OCI-LY1 (cell line): Measurements from ENCODE around the gene SSBP2.

ENCODE experiments used
- H2AFZ ChIP-seq: fragments of 200-600 bp; sonication (generic), shearing (Covaris generic); 2 replicates; pipeline ENCODE4 v1.6.0; 2014; ENCODE audit warnings: antibody characterized with exemption, mild to moderate bottlenecking, low read length
- H3F3A ChIP-seq: fragments of 200-600 bp; sonication (generic), shearing (Covaris generic); 2 replicates; pipeline ENCODE4 v1.6.0; 2014; ENCODE audit warnings: mild to moderate bottlenecking, antibody characterized with exemption, low read length, moderate library complexity; ENCODE audit not compliant: insufficient read depth
- H3K27ac ChIP-seq: fragments of 200-600 bp; sonication (generic); 2 replicates; pipeline ENCODE4 v1.5.1; 2014; ENCODE audit warnings: low read length, mixed run types, mild to moderate bottlenecking, low read depth; ENCODE audit not compliant: poor library complexity, severe bottlenecking
- H3K27me3 ChIP-seq: fragments of 200-600 bp; sonication (generic); 2 replicates; pipeline ENCODE4 v1.6.0; 2014; ENCODE audit warnings: antibody characterized with exemption, mild to moderate bottlenecking, low read length, moderate library complexity; ENCODE audit not compliant: insufficient read depth
- H3K36me3 ChIP-seq: fragments of 200-600 bp; sonication (generic); 2 replicates; pipeline ENCODE4 v1.6.1; 2014; ENCODE audit warnings: mild to moderate bottlenecking, antibody characterized with exemption, low read length, moderate library complexity, mixed read lengths; ENCODE audit not compliant: insufficient read depth
- H3K4me1 ChIP-seq: fragments of 200-600 bp; sonication (generic); 2 replicates; pipeline ENCODE4 v1.5.1; 2014; ENCODE audit warnings: mild to moderate bottlenecking, low read length, moderate library complexity; ENCODE audit not compliant: insufficient read depth, severe bottlenecking
- H3K4me2 ChIP-seq: fragments of 200-600 bp; sonication (generic), shearing (Covaris generic); 2 replicates; pipeline ENCODE4 v1.6.1; 2014; ENCODE audit warnings: low read length
- H3K4me3 ChIP-seq: fragments of 200-600 bp; sonication (generic); 2 replicates; pipeline ENCODE4 v1.5.1; 2014; ENCODE audit warnings: low read length, low read depth, mild to moderate bottlenecking, mixed read lengths; ENCODE audit not compliant: poor library complexity, severe bottlenecking
- H3K79me2 ChIP-seq: fragments of 200-600 bp; shearing (Covaris generic); 2 replicates; pipeline ENCODE4 v1.6.1; 2016; ENCODE audit warnings: mixed run types, low read length, mixed read lengths; ENCODE audit not compliant: insufficient read depth
- H3K9ac ChIP-seq: fragments of 200-600 bp; sonication (generic), shearing (Covaris generic); 2 replicates; pipeline ENCODE4 v1.6.1; 2014; ENCODE audit warnings: mild to moderate bottlenecking, low read length, mixed read lengths
- H3K9me2 ChIP-seq: fragments of 200-600 bp; sonication (generic), shearing (Covaris generic); 2 replicates; pipeline ENCODE4 v1.6.1; 2014; ENCODE audit warnings: low read depth, mild to moderate bottlenecking, low read length, mixed read lengths
- H3K9me3 ChIP-seq: fragments of 200-600 bp; shearing (Covaris generic); 2 replicates; pipeline ENCODE4 v1.6.1; 2014; ENCODE audit warnings: low read length, mixed read lengths
- H4K20me1 ChIP-seq: fragments of 200-600 bp; sonication (generic), shearing (Covaris generic); 2 replicates; pipeline ENCODE4 v1.6.0; 2016; ENCODE audit warnings: mild to moderate bottlenecking, low read length; ENCODE audit not compliant: insufficient read depth
- EZH2 ChIP-seq: fragments of 200-600 bp; sonication (generic), shearing (Covaris generic); IDR thresholded peaks from 2 replicates; pipeline ENCODE4 v1.8.0; 2017; ENCODE audit warnings: borderline replicate concordance, mixed run types, mild to moderate bottlenecking, antibody characterized with exemption, low read length, moderate library complexity, mixed read lengths
- TF ChIP-seq, protein P1 (sequence below): fragments of 200-600 bp; sonication (generic), shearing (Covaris generic); IDR thresholded peaks from 2 replicates; pipeline ENCODE4 v1.5.1; 2017; ENCODE audit warnings: mild to moderate bottlenecking, antibody characterized with exemption, low read length, moderate library complexity, mixed read lengths

SSBP2 gene

DNA sequence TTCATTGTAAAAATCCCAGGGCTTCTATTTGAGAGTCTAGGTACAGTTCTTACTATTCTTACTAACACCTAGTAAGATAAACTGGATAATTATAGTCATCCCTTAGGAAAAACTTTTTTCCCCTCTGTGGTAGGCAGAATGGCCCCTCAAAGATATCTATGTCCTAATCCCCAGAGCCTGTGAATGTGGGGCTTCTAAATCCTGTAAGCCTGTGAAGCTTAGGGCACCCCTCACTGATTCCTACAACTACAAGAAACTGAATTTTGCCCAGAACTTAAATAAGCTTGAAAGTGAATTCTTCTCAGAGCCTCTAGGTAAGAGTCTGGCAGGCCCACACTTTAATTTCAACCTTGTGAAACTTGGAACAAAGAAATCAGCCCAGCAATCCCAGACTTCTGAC is 226.9 kb downstream of the SSBP2 start:
- no peaks in the 10 kb centered on the region for H3K9me2 ChIP-seq
- TF ChIP-seq, protein P1, sequence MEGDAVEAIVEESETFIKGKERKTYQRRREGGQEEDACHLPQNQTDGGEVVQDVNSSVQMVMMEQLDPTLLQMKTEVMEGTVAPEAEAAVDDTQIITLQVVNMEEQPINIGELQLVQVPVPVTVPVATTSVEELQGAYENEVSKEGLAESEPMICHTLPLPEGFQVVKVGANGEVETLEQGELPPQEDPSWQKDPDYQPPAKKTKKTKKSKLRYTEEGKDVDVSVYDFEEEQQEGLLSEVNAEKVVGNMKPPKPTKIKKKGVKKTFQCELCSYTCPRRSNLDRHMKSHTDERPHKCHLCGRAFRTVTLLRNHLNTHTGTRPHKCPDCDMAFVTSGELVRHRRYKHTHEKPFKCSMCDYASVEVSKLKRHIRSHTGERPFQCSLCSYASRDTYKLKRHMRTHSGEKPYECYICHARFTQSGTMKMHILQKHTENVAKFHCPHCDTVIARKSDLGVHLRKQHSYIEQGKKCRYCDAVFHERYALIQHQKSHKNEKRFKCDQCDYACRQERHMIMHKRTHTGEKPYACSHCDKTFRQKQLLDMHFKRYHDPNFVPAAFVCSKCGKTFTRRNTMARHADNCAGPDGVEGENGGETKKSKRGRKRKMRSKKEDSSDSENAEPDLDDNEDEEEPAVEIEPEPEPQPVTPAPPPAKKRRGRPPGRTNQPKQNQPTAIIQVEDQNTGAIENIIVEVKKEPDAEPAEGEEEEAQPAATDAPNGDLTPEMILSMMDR, result no peak
- H3K4me3 ChIP-seq, result no peak overlapping the region
- H3K4me1 ChIP-seq, result peaks cover 8% of the 10 kb centered on the region
- no peaks in the 10 kb centered on the region for H3K36me3 ChIP-seq
- H3K79me2 ChIP-seq, result no peaks in the 10 kb centered on the region
- H4K20me1 ChIP-seq, result no peaks in the 10 kb centered on the region
- no peak overlapping the region for H3K9ac ChIP-seq
- no peak overlapping the region for H3K4me2 ChIP-seq
- no peaks in the 10 kb centered on the region for H3F3A ChIP-seq
- H3K27ac ChIP-seq, result no peak overlapping the region
- H2AFZ ChIP-seq, result no peak overlapping the region
- no peaks in the 10 kb centered on the region for H3K9me3 ChIP-seq
- no peaks in the 10 kb centered on the region for H3K27me3 ChIP-seq

DNA sequence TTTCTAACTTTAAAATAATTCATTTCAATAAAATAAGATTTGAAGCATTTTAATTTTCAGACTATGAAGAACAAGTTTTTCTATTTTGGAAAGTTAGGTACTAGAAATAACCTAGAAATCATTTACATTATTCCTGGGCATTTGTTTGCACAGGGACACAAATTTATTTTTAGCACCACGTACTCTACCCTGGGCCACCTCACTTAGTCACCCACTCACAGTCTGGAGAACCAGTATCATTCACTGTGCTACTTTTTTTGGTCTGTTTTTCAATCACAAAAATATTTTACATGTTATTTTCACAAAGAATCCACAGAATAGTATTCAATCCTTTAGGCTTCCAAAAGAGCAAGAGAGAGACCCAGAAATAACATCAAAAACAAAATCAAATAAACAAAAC is 228.3 kb downstream of the SSBP2 start:
- Histone ChIP-seq H3K79me2 (no peaks in the 10 kb centered on the region), H3K9ac (no peak overlapping the region), H3K4me3 (no peak overlapping the region), H3K27me3 (no peaks in the 10 kb centered on the region), H3K4me1 (peaks cover 17% of the 10 kb centered on the region), H3K36me3 (no peaks in the 10 kb centered on the region), H2AFZ (no peak overlapping the region), H3K27ac (no peak overlapping the region), H3K4me2 (no peak overlapping the region), H3K9me2 (no peaks in the 10 kb centered on the region), H3K9me3 (no peaks in the 10 kb centered on the region), H4K20me1 (no peaks in the 10 kb centered on the region), H3F3A (no peaks in the 10 kb centered on the region)
- no peak for TF ChIP-seq EZH2
- TF ChIP-seq, protein P1, result no peak

DNA sequence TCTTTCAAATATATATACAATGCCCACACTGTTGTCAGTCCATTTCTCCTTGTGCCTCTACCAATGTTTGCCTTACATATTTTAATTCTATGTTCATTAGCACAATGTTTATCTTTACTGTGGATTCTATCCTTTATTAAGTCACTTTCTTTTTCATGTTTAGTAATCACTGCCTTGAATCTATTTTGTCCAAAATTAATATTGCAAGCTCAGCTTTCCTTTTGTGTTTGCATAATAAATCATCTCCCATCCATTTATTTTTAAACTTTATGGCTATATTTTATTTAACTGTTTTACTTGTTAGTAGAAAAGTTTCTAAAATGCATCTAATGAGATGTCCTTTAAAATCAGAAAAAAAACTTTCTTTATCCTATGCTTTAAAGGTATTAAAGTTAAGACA is 230.1 kb downstream of the SSBP2 start:
- Histone ChIP-seq H3K4me1 (peaks cover 17% of the 10 kb centered on the region), H3K79me2 (no peaks in the 10 kb centered on the region), H3K36me3 (no peaks in the 10 kb centered on the region), H2AFZ (no peak overlapping the region), H3K4me3 (no peak overlapping the region), H4K20me1 (no peaks in the 10 kb centered on the region), H3K27me3 (no peaks in the 10 kb centered on the region), H3K27ac (no peak overlapping the region), H3F3A (no peaks in the 10 kb centered on the region), H3K9me2 (no peaks in the 10 kb centered on the region), H3K9me3 (no peaks in the 10 kb centered on the region), H3K4me2 (no peak overlapping the region), H3K9ac (no peak overlapping the region)
- TF ChIP-seq EZH2, result no peak
- TF ChIP-seq, protein P1, result no peak
